HepG2 (cell line): ENCODE measurements around the gene FKBP8. TPM values are rescaled to one million over a fixed set of nuclear protein-coding genes. Genes with fewer than 3 reads are reported as not detected.

Experiments used
- HNF1A ChIP-seq, 2 experiments: sonication (generic) in 1 of 2; formaldehyde crosslinking in 1 of 2; IDR thresholded peaks; 2 replicates each; pipeline versions ENCODE4 v1.4.0 to v1.6.1; 2016 to 2020; ENCODE audit warnings: borderline replicate concordance in 1 of 2, low read depth in 1 of 2, mild to moderate bottlenecking in 1 of 2, missing genetic modification reagents in 1 of 2
- JARID2 ChIP-seq: sonication (generic); formaldehyde crosslinking; IDR thresholded peaks from 2 replicates; pipeline ENCODE4 v1.8.1; 2023; ENCODE audit warnings: missing genetic modification reagents, inconsistent platforms; ENCODE audit not compliant: insufficient replicate concordance
- MTA1 ChIP-seq: sonication (generic); formaldehyde crosslinking; IDR thresholded peaks from 2 replicates; pipeline ENCODE4 v1.4.0; 2020; ENCODE audit warnings: missing genetic modification reagents, mild to moderate bottlenecking, borderline replicate concordance
- POGK ChIP-seq: sonication (generic); formaldehyde crosslinking; conservative IDR thresholded peaks from 2 replicates; pipeline ENCODE4 v1.8.0; 2022; ENCODE audit warnings: mild to moderate bottlenecking, moderate library complexity, missing genetic modification reagents
- TBX2 ChIP-seq: sonication (generic); formaldehyde crosslinking; IDR thresholded peaks from 2 replicates; pipeline ENCODE4 v1.5.0; 2020; ENCODE audit warnings: missing genetic modification reagents, mild to moderate bottlenecking, borderline replicate concordance
- ZNF687 ChIP-seq: sonication (generic); formaldehyde crosslinking; IDR thresholded peaks from 2 replicates; pipeline ENCODE4 v1.5.1; 2020; ENCODE audit warnings: mild to moderate bottlenecking, missing genetic modification reagents, moderate library complexity
- polyA plus RNA-seq, 8 experiments: library from polyadenylated mRNA; depleted of rRNA in 3 of 8; stranded (reverse) in 7 of 8; unstranded in 1 of 8; fragments of >200 nt; fragmentation: Illumina TruSeq in 4 of 8; extraction: Trizol in 4 of 8; gene quantifications; 2 replicates each; pipeline versions ENCODE4 v1.2.1 to v1.2.3, GENCODE V29; 2011 to 2016; ENCODE audit warnings: low read depth in 4 of 8, missing spikeins in 1 of 8, mixed read lengths in 1 of 8; ENCODE audit not compliant: insufficient read depth in 1 of 8
- total RNA-seq, 5 experiments: library from RNA; depleted of rRNA; stranded (reverse); fragments of >200 nt; fragmentation: Illumina TruSeq; extraction: Trizol; gene quantifications; 2 replicates each; pipeline ENCODE4 v1.2.3, GENCODE V29; 2016; ENCODE audit warnings: low read depth in 1 of 5

Gene FKBP8
- total and polyA plus RNA-seq, 2 of the 13 experiments (the other 11 are each of a cell fraction or from before 2014, with no cell fraction given): 81.7 to 93.9 TPM

- TF ChIP-seq POGK (CRISPR knock-in tag): no peak
- TF ChIP-seq MTA1 (CRISPR knock-in tag): 0 out of 2 replicates have a peak, but pooled peaks have one; percentile 18
- no peak for TF ChIP-seq JARID2
- peak; percentile 1; the same call in 1 of the 2 replicates for TF ChIP-seq TBX2 (CRISPR knock-in tag)
- 0 out of 2 replicates have a peak, but pooled peaks have one; percentile 15 for TF ChIP-seq ZNF687 (CRISPR knock-in tag)
- TF ChIP-seq HNF1A (IDR thresholded peaks at IDR 0.05; ENCODE audit: low read depth): no peak
- TF ChIP-seq HNF1A (CRISPR knock-in tag; IDR thresholded peaks at IDR 0.05; ENCODE audit: borderline replicate concordance): 0 out of 2 replicates have a peak, but pooled peaks have one; percentile 36
These were observed 38.3 kb downstream of the FKBP8 start (continued) for GRCh38 chr19:18504886-18505610.
